HG03097 (cell line): ENCODE results near the gene IRF6.
A peak's percentile ranks its signal among the peaks of the same experiment; 100 is the strongest.

Experiments
- ATAC-seq: cut with Tn5 transposase; IDR thresholded peaks from one replicate; pipeline ENCODE4 v1.9.1; 2021; ENCODE audit not compliant: unreplicated experiment, low FRiP score

IRF6 gene

GRCh38 chr1:209766051-209766450 is 39.9 kb downstream of the IRF6 start:
- no peak for ATAC-seq

DNA sequence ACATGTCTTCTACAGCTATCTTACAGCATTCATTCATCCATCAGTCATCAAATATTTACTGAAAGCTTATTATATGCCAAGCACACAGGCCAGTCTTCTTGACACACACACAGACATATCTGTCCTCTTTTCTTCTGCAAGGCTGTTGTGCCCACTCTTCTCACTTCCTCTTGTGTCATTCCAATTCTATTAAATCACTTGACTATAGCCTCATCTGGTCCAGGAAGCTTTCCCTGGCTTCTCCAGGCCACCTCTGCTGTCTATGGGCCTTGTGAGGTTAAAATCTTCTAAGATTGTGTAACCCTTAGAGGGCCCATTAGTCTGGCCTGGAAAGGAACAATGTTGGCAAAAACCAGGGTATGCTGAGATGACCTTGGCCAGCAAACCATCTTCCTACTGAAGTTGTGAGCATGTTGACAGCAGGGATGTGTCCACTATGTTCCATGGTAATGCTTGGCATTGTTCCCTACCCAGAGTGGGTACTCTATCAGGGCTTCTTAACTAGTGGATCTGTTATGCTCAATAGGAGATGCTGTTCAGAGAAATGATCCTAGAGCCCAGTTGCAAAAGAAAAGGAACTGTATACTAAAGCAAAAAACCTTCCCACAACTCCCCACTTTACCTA is 44.8 kb downstream of the IRF6 start:
- ATAC-seq: no peak

DNA sequence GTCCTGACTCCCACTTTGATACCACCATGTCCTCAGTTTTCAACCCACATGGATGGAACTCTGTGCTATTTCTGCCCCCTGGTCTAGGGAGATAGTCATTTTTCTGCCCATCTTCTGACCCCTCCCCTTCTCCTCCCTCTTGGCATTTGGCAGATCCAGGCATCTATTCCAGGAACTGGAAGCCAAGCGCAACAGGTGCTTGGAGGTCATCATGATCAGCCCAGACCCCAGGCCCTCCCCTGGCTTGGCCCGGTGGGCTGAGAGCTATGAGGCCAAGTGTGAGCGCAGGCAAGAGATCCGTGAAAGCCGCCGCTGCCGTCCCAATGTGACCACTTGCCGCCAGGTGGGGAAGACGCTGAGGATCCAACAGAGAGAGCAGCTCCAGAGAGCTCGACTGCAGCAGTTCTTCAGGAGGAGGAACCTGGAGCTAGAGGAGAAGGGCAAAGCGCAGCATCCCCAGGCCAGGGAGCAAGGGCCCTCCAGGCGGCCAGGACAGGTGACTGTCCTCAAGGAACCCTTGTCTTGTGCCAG is 46.0 kb downstream of the IRF6 start:
- ATAC-seq: no peak

- no peak for ATAC-seq
Measured at GRCh38 chr1:209758400-209758799, 47.5 kb downstream of the IRF6 start.

GRCh38 chr1:209756615-209757445 is 49.1 kb downstream of the IRF6 start:
- peak; percentile 27 for ATAC-seq

DNA sequence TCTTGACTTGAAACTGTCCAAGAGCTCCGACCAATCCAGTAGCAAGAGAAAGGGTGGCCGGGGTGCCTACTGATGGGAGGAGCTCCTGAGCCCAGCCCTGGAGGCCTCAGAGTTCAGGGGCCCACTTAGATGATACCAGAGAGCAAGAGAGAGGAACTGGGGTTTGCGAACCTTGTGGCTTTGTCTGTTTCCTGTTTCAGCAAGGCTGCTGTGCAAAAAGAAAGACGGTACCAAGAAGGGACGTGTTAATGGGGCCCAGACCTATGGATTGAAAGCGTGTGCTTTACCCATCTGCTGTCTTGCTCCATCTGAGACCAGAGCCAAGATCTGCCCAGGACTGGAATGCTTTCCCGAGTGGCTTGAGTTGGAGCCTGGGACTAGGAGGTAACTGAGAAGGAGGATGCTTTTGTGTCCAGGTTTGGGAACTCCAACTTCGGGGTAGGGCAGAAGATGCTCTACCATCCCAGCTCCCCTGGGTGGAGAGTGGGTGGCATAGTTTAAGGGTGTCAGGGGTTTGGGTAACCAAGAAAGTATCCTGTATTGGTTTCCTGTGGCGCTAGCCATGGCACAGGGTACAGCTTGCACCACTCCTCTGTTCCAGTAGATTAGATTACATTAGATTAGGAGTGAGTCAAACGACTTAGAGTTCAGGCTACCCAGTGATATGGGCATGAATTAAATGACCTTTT is 49.9 kb downstream of the IRF6 start, which contains the start of gene TRAF3IP3:
Gene TRAF3IP3 (plus strand): TSS at position 128 of the 689 bp plus-strand sequence. CDS start 3,987 bp downstream, outside the sequence.
- ATAC-seq: peak; percentile 81

- no peak for ATAC-seq
Measured at GRCh38 chr1:209755256-209755655, 50.7 kb downstream of the IRF6 start.

DNA sequence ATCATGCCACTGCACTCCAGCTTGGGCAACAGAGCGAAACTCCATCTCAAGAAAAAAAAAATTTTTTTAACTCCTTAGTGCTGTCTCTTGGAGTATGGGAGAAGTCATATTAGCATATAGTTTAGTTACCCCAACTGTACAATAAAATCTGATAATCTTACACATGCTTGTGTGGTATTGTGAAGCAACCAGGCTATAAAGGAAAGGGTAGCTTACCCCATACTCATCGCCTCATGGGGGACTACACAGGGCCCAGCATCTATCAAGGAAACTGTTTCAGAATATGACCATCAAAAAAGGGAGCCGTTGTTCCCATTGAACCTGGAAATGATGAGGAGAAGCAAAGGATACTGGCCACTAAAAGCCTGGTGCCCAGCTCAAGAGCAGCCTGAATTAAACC is 53.1 kb downstream of the IRF6 start:
- ATAC-seq: no peak

GRCh38 chr1:209751627-209752231 is 54.2 kb downstream of the IRF6 start:
- ATAC-seq: peak; percentile 33

DNA sequence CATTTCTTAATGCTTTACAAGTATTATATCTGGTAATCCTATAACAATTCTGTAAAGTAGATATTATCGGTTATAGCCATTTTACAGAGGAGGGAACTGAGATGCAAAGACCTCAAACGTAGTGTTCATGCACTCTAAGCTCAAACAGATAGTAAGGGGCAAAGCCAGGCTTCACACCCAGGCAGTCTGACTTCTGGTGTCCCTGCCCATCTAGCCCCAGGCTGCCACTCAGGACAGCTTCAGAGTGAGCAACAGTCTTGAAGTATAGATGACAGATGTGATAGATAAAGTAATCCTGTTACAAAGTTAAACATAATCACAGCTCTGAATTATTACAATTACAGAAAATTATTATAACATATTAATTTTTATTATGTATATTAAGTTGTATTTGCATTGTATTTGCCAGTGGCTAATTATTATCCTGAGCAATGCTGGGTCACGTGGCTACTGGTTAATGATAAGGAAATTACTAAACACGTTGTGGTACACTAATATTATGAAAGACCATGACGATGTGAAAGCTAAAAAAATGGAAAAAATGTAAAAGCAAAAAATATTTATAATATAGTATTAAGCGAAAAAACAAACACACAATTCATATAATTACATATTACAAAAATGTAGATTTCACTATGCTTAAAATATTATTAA is 56.1 kb downstream of the IRF6 start:
- no peak for ATAC-seq

- no peak for ATAC-seq
Measured at GRCh38 chr1:209749205-209749604, 56.7 kb downstream of the IRF6 start.

DNA sequence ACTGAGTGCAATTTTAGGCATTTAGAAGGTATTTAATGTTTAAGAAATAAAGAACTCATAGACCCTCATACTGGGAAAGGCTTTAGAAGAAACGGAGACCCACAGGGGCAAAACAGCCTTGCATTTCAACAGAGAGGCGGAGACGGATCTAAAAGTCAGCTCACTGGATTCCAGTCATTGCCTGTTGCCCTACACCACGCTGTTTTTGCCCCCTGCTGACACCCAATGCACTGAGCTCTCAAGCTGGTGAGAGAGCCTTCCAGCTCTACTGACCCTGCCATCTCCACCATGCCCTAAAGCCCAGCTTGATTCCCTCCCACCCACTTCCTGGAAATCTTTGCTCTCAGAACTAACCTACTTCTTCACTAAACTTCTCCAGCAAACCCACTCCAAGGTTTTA is 57.3 kb downstream of the IRF6 start:
- no peak for ATAC-seq

GRCh38 chr1:209747580-209748262 is 58.2 kb downstream of the IRF6 start:
- ATAC-seq: peak; percentile 81

DNA sequence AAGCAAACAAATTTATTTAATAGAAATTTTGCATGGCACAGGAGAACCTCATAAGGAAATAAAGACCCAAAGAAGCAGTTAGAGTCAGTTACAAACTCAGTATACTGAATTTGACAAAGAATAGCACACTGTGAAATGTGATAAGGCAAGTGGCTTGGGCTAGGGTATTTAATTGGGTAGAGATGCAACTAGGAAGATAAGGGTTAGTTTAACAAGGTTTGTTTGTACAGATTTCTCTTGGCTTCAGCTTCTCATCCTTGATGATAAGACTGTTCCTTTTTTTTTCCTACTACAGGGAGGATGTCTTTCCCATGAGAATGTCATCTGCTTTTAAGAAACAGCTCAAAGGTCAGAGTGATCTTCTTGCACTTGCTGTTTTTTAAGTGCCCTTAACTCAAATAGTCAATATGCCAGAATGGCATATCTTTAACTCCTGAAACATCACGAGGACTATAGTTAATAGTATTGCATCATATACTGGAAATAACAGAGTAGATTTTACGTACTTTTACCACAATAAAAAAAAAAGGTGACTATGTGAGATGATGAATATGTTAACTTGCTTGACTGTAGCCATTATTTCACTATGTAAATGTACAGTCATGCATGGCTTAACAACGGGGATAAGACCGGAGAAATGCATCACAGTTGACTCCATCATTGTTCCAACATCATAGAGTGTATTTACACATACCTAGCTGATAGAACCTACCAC is 59.3 kb downstream of the IRF6 start:
- no peak for ATAC-seq

DNA sequence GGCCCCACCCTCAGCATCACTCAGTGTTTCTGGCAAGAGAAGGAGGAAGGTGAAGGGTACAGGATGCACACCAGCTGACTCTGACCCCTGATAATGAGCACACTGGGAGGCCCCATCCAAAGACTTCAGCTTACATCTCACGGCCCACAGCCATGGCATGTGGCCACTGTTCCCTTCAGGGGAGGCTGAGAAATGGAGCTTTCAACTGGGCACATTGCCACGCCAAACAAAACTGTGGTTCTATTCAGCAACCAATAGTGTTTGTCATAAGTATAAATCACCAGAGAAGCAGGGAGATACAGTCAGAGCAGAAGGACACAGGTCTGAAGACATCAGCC is 62.8 kb downstream of the IRF6 start:
- no peak for ATAC-seq

GRCh38 chr1:209742409-209743144 is 63.4 kb downstream of the IRF6 start:
- ATAC-seq: no peak

DNA sequence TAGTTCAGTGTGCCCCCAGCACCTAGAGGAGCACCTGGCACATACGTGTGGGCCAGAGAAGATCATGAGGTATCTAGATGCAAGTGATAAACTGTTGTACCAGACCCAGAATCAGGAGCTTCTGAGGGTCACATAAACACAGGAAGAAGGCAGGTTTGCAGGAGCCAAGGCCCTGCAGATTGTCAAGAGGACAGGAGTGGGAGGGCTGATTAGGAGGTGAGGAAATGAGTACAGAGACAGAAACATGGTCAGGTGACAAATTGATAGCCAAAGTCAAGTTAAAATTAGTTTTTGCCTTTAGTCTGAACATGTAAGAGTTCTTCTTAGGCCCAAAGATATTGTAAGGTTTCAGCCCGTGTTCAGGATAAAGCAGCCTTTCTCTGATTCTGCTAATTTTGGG is 64.1 kb downstream of the IRF6 start:
- no peak for ATAC-seq

GRCh38 chr1:209741193-209741592 is 64.7 kb downstream of the IRF6 start:
- ATAC-seq: no peak

- no peak for ATAC-seq
Measured at GRCh38 chr1:209738270-209738669, 67.7 kb downstream of the IRF6 start.
